ENCODE data around the gene ANKS1B. TPM values are rescaled to one million over a fixed set of nuclear protein-coding genes. Genes with fewer than 3 reads are reported as not detected.

ANKS1B gene
- total RNA-seq, 1 donor from 2014 or later: 2.3 TPM

- TF ChIP-seq CTCF (IDR thresholded peaks at IDR 0.05): no peak
- peaks cover 24% of the 10 kb centered on the region for H3K27me3 Mint-ChIP-seq (ENCODE audit: low read depth)
- H3K36me3 Mint-ChIP-seq (ENCODE audit: low read depth): no peaks in the 10 kb centered on the region
- no peak for DNase-seq (ENCODE audit: low spot score)
- peaks cover 5% of the 10 kb centered on the region for H3K4me1 Mint-ChIP-seq (ENCODE audit: low read depth)
- no peaks in the 10 kb centered on the region for H3K9me3 Mint-ChIP-seq (ENCODE audit: low read depth)
- no peak overlapping the region for H3K27ac Mint-ChIP-seq (ENCODE audit: unreplicated experiment)
- H3K4me3 Mint-ChIP-seq (ENCODE audit: unreplicated experiment): no peak overlapping the region
These were observed 1072.2 kb downstream of the ANKS1B start for GRCh38 chr12:98912401-98912974.

- Mint-ChIP-seq H3K27me3 (ENCODE audit: low read depth) (peaks cover 19% of the 10 kb centered on the region), H3K4me1 (ENCODE audit: low read depth) (peaks cover 5% of the 10 kb centered on the region)
- no peak for TF ChIP-seq CTCF (IDR thresholded peaks at IDR 0.05)
These were observed 1073.3 kb downstream of the ANKS1B start for GRCh38 chr12:98911396-98911795.

GRCh38 chr12:98909746-98910145, 1075.0 kb downstream of the ANKS1B start:
- Mint-ChIP-seq H3K4me3 (ENCODE audit: unreplicated experiment) (no peak overlapping the region), H3K4me1 (ENCODE audit: low read depth) (peaks cover 5% of the 10 kb centered on the region), H3K36me3 (ENCODE audit: low read depth) (no peaks in the 10 kb centered on the region)

More at GRCh38 chr12:98911396-98911795, 1073.3 kb downstream of the ANKS1B start:
- Mint-ChIP-seq H3K4me3 (ENCODE audit: unreplicated experiment) (no peak overlapping the region), H3K9me3 (ENCODE audit: low read depth) (no peaks in the 10 kb centered on the region), H3K36me3 (ENCODE audit: low read depth) (no peaks in the 10 kb centered on the region), H3K27ac (ENCODE audit: unreplicated experiment) (no peak overlapping the region)
- DNase-seq (ENCODE audit: low spot score): no peak

GRCh38 chr12:98908866-98909265, 1075.9 kb downstream of the ANKS1B start:
- no peaks in the 10 kb centered on the region for H3K36me3 Mint-ChIP-seq (ENCODE audit: low read depth)
- H3K9me3 Mint-ChIP-seq (ENCODE audit: low read depth): no peaks in the 10 kb centered on the region
- no peak overlapping the region for H3K27ac Mint-ChIP-seq (ENCODE audit: unreplicated experiment)
- no peak overlapping the region for H3K4me3 Mint-ChIP-seq (ENCODE audit: unreplicated experiment)
- TF ChIP-seq CTCF (IDR thresholded peaks at IDR 0.05): no peak
- DNase-seq (ENCODE audit: low spot score): no peak
- H3K4me1 Mint-ChIP-seq (ENCODE audit: low read depth): peaks cover 5% of the 10 kb centered on the region
- H3K27me3 Mint-ChIP-seq (ENCODE audit: low read depth): peaks cover 21% of the 10 kb centered on the region

More at GRCh38 chr12:98909746-98910145, 1075.0 kb downstream of the ANKS1B start:
- Mint-ChIP-seq H3K27ac (ENCODE audit: unreplicated experiment) (no peak overlapping the region), H3K9me3 (ENCODE audit: low read depth) (no peaks in the 10 kb centered on the region), H3K27me3 (ENCODE audit: low read depth) (peaks cover 16% of the 10 kb centered on the region)
- TF ChIP-seq CTCF (IDR thresholded peaks at IDR 0.05): no peak
- no peak for DNase-seq (ENCODE audit: low spot score)

- Mint-ChIP-seq H3K27me3 (ENCODE audit: low read depth) (peaks cover 34% of the 10 kb centered on the region), H3K27ac (ENCODE audit: unreplicated experiment) (no peak overlapping the region), H3K36me3 (ENCODE audit: low read depth) (no peaks in the 10 kb centered on the region), H3K4me1 (ENCODE audit: low read depth) (peaks cover 5% of the 10 kb centered on the region), H3K9me3 (ENCODE audit: low read depth) (no peaks in the 10 kb centered on the region), H3K4me3 (ENCODE audit: unreplicated experiment) (no peak overlapping the region)
- no peak for TF ChIP-seq CTCF (IDR thresholded peaks at IDR 0.05)
- no peak for DNase-seq (ENCODE audit: low spot score)
These were observed 1080.9 kb downstream of the ANKS1B start for GRCh38 chr12:98903875-98904274.
